ENCODE data around the gene GNAQ.

- TF ChIP-seq CTCF (IDR thresholded peaks at IDR 0.05; ENCODE audit: borderline replicate concordance, extremely low read depth, low read length, poor library complexity, severe bottlenecking) (no peak), EZH2 (IDR thresholded peaks at IDR 0.05; ENCODE audit: borderline replicate concordance, low read depth, low read length, severe bottlenecking) (no peak)
These were observed 206.2 kb downstream of the GNAQ start for GRCh38 chr9:77825361-77825760.

All from DND-41 (cell line).